GM21515 (cell line): ENCODE data around the gene AADACL4.
"Not testable (repeated sequence)": the region's sequence is repeated elsewhere in the genome, so short reads cannot be mapped to it uniquely, and the experiment has no call there.

Experiments used
- ATAC-seq: cut with Tn5 transposase; IDR thresholded peaks from one replicate; pipeline ENCODE4 v1.9.1; 2021; ENCODE audit not compliant: unreplicated experiment

Gene AADACL4

DNA sequence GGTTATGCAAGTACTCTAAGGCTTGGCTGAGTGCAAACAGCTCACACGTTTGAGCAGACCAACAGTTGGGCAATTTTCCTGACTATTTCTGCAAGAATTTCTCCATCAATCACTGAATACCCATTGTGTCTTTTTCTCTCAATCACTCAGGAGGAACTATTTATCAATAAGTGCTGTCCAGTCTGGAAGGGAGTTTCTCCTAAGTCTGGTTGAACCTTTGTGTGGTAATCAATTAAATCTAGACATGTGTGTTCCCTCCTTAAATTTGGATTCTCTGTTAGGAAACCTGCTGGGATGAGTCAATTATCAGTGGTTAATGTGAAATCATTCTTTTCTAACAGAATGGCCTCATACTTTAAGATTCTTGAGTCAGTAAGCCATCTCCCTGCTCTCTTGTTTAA is 65.2 kb downstream of the AADACL4 start:
- ATAC-seq: no peak

DNA sequence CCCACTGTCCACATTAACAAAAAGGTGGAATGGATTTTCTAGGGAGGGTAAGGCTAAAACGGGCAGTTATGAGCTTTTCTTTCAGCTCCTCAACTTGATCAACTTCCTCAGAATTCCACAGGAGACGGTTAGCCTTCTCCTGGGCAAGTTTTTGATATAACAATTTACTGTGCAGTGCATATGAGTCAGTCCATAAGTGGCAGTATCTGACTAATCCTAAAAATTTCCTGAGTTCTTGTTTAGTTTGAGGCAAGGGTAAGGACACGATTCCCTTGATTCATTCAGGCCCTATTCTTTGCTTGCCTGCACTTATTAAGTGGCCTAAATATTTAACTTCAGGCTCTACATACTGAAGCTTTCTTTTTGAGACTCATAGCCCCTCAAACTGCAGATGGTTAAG is 65.8 kb downstream of the AADACL4 start:
- ATAC-seq: no peak

DNA sequence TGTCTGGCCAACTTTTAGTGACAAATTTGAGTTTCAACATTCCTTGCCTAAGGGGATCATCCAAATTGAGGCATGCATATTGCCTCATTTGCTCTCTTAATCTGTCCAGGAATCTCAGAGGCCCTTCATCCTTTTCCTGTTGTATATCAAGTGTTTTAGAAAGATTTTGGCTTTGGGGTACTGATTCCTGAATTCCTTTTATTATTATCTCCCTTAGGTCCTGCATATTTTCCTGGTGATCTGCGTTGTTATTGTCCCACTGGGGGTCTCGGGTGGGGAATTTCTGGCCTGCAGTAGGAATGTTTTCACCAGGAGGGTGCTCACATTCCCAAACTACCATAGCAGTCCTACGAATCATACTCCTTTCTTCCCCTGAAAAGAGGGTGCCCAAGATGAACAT is 67.7 kb downstream of the AADACL4 start:
- ATAC-seq: no peak

DNA sequence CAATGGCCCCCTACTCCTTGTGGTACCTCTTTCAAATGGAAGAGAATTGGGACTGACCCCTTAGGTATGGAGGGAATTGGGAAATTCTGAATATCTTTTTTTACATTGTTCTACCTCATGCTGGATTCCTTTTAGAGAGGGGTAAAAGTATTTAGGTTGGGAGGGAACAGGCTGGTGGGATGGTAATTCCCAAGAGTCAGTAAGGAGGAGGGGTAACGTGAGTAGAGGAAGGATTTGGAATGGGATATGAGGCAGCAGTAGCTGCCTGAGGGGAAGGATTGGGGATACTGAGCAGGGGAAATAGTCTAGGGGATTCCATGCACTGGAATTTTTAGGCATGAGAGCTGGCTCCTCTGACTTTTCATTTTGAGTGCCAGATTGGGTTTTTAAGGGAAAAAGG is 68.2 kb downstream of the AADACL4 start:
- no peak for ATAC-seq

DNA sequence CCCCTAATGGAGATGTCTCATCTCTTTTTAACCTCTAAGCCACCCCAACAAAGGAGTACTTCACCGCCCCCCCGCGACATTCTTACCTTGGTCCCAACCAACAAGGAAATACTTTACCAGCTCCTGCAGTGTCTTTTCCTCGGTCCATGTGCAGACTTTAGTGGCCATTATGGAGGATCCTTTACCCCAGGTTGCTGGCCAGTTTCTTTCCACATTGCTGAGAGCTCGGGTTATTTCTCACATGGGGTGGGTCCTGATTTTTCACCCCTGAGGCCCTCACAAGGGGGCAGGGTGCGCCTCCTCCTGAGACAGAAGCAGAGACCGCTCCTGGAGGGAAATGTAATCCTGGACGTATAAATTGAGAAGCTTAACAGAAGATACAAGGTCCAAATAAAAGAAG is 69.0 kb downstream of the AADACL4 start:
- no peak for ATAC-seq

DNA sequence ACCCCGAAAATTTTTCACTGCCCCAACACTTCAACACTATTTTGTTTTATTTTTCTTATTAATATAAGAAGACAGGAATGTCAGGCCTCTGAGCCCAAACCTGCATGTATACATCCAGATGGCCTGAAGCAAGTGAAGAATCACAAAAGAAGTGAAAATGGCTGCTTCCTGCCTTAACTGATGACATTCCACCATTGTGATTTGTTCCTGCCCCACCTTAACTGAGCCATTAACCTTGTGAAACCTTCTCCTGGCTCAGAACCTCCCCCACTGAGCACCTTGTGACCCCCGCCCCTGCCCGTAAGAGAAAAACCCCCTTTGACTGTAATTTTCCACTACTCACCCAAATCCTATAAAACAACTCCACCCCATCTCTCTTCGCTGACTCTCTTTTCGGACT is 69.8 kb downstream of the AADACL4 start:
- ATAC-seq: not testable (repeated sequence)

DNA sequence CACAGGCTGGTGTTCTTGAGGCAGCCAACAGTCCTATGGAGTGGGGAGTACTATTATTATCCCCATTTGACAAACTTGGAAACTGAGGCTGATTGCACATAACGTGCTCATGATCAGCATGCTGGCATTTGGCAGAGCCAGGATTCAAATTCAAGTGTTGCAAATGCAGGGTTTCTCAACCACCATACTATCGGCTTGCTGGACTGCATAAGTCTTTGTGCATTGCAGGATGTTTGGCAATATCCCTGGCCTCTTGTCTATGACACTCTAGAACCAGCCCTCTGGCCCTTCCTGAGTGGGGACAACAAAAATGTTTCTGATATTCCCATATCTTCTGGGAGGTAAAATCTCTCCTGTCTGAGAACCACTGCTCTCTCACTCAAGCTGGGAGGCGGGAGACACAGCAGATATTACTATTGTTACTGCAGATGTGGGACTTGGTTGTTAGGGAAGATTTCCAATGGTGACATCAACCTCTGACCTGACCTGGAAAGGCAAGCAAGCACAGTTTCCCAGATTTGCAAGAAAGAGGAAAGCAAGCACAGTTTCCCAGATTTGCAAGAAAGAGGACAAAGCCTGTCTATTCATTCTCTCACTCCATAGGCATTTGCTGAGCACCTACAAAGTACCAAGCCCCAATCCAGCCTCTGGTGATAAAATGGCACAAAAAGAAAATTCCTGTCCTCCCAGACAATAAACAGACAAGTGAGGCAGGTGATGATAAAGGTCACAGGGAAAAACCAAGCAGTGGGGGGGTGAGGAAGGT is 71.0 kb downstream of the AADACL4 start:
- ATAC-seq: no peak

DNA sequence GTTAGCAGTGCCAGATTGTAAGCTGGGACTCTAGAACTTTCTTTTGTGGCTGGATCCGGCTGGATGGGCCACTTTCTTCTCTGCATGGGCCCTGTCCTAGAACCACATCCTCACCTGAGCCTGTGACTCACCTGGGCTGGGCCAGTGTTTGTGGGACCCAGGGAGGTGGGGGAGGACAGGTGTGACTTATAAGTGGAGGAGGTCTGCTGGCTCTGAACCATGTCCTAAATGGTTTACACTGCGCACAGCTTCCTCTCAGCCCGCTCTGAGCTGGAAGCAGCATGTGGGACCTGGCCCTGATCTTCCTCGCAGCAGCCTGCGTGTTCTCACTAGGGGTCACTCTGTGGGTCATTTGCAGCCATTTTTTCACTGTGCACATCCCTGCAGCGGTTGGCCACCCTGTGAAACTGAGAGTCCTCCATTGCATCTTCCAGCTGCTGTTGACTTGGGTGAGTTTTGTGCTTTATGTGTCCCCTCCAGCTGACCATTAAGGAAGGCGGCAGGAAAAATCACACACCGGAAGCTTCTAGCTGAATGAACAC is 72.1 kb downstream of the AADACL4 start, which contains the start of gene AADACL3:
TSS of gene AADACL3 (plus strand) at position 215 of the 542 bp plus-strand sequence. CDS start at position 282, 67 bp downstream.
- no peak for ATAC-seq
